PC-9 (cell line): ENCODE measurements around the gene AASDHPPT.

ENCODE experiments used
- EZH2 ChIP-seq: fragments of 200-600 bp; sonication (generic); IDR thresholded peaks from 2 replicates; pipeline ENCODE4 v1.8.0; 2017; ENCODE audit warnings: antibody characterized with exemption, low read depth
- TF ChIP-seq, protein P1 (sequence below): fragments of 200-600 bp; sonication (generic); conservative IDR thresholded peaks from 2 replicates; pipeline ENCODE4 v1.6.1; 2017; ENCODE audit warnings: mixed run types, antibody characterized with exemption, mild to moderate bottlenecking, moderate library complexity

- no peak for TF ChIP-seq EZH2
- TF ChIP-seq, protein P1, sequence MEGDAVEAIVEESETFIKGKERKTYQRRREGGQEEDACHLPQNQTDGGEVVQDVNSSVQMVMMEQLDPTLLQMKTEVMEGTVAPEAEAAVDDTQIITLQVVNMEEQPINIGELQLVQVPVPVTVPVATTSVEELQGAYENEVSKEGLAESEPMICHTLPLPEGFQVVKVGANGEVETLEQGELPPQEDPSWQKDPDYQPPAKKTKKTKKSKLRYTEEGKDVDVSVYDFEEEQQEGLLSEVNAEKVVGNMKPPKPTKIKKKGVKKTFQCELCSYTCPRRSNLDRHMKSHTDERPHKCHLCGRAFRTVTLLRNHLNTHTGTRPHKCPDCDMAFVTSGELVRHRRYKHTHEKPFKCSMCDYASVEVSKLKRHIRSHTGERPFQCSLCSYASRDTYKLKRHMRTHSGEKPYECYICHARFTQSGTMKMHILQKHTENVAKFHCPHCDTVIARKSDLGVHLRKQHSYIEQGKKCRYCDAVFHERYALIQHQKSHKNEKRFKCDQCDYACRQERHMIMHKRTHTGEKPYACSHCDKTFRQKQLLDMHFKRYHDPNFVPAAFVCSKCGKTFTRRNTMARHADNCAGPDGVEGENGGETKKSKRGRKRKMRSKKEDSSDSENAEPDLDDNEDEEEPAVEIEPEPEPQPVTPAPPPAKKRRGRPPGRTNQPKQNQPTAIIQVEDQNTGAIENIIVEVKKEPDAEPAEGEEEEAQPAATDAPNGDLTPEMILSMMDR: no peak
Measured at GRCh38 chr11:106070606-106071005, 6.9 kb upstream of the AASDHPPT start.
